Uterus (tissue), 4 donors: ENCODE results near the gene TRAF2. TPM values are rescaled to one million over a fixed set of nuclear protein-coding genes. Genes with fewer than 3 reads are reported as not detected.
"Not testable (repeated sequence)": the region's sequence is repeated elsewhere in the genome, so short reads cannot be mapped to it uniquely, and the experiment has no call there.

Experiments
- DNase-seq, 2 donors: peaks; one replicate each; pipeline ENCODE4 v3.0.0-alpha.2; 2019 to 2020
- H3K27ac ChIP-seq, 2 donors: fragments of 200-600 bp; sonication (generic); 1 replicate in 1 of 2; 2 replicates in 1 of 2; pipeline ENCODE4 v1.5.1; 2016 to 2018
- H3K27me3 ChIP-seq, 2 donors: fragments of 200-600 bp; sonication (generic); one replicate each; pipeline ENCODE4 v1.5.1; 2018 to 2019; ENCODE audit warnings: control low read depth in 1 of 2
- H3K36me3 ChIP-seq, 2 donors: fragments of 200-600 bp; sonication (generic); one replicate each; pipeline ENCODE4 v1.5.1; 2019; ENCODE audit warnings: control low read depth in 1 of 2
- H3K4me1 ChIP-seq, 2 donors: fragments of 200-600 bp; sonication (generic); one replicate each; pipeline ENCODE4 v1.5.1; 2018 to 2019; ENCODE audit warnings: control low read depth in 1 of 2
- H3K4me3 ChIP-seq, 2 donors: fragments of 200-600 bp; sonication (generic); 1 replicate in 1 of 2; 2 replicates in 1 of 2; pipeline ENCODE4 v1.5.1; 2018 to 2019; ENCODE audit warnings: mild to moderate bottlenecking in 1 of 2
- H3K9me3 ChIP-seq, 2 donors: fragments of 200-600 bp; sonication (generic); one replicate each; pipeline ENCODE4 v1.5.1; 2019; ENCODE audit warnings: control low read depth in 1 of 2
- CTCF ChIP-seq, 4 experiments: fragments of 200-600 bp in 2 of 4; fragments of 450-650 bp in 2 of 4; sonication (generic) in 2 of 4; IDR thresholded peaks; one replicate each; pipeline ENCODE4 v1.5.1; 2016 to 2019; ENCODE audit warnings: antibody characterized with exemption in 4 of 4, mild to moderate bottlenecking in 2 of 4, moderate library complexity in 1 of 4
- POLR2A ChIP-seq, 2 donors: fragments of 450-650 bp; IDR thresholded peaks; one replicate each; pipeline ENCODE4 v1.6.1; 2016; ENCODE audit warnings: antibody characterized with exemption in 2 of 2, mild to moderate bottlenecking in 1 of 2, moderate library complexity in 1 of 2
- intact Hi-C: fragments of 100-400 bp; cut with DNase I; formaldehyde crosslinking; loops from one replicate; pipeline ENCODE4 v1.15.1; 2023; ENCODE audit warnings: low total_unique reads
- total RNA-seq, 4 donors: library from RNA; depleted of rRNA in 3 of 4; stranded (reverse); fragments of >200 nt in 3 of 4; gene quantifications; one replicate each; pipeline versions ENCODE4 v1.1.0 to v1.2.4, GENCODE V29; 2014 to 2023
- donor health status: DM: yes; HTN: yes; CAD: no.

The TRAF2 gene
- total RNA-seq, 4 donors from 2014 or later: 0.88 to 22.1 (median 11.9) TPM

- H3K27ac ChIP-seq: peak overlapping the region; percentile 83 to 91
- no peaks in the 10 kb centered on the region for H3K36me3 ChIP-seq
- H3K9me3 ChIP-seq: no peaks in the 10 kb centered on the region
- H3K4me1 ChIP-seq: peaks cover 0 to 11% of the 10 kb centered on the region in 2 donors
- intact Hi-C loops: no loop called here
- no peak for TF ChIP-seq CTCF (IDR thresholded peaks at IDR 0.05)
- no peak for TF ChIP-seq POLR2A (IDR thresholded peaks at IDR 0.05)
- peak overlapping the region; percentile 97 to 99 for H3K4me3 ChIP-seq
- no peak for DNase-seq
- H3K27me3 ChIP-seq: no peaks in the 10 kb centered on the region
These were observed 21.1 kb upstream of the TRAF2 start for GRCh38 chr9:136865041-136865767.

GRCh38 chr9:136865768-136866103 is 20.6 kb upstream of the TRAF2 start:
- no peak for TF ChIP-seq POLR2A (IDR thresholded peaks at IDR 0.05)
- TF ChIP-seq CTCF (IDR thresholded peaks at IDR 0.05): no peak
- peak overlapping the region; percentile 83 to 91 for H3K27ac ChIP-seq
- H3K4me1 ChIP-seq: peaks cover 0 to 11% of the 10 kb centered on the region in 2 donors
- peak overlapping the region; percentile 97 to 99 for H3K4me3 ChIP-seq
- peak in 1 of 2 donors; percentile 41 for DNase-seq
- H3K36me3 ChIP-seq: no peaks in the 10 kb centered on the region
- intact Hi-C loops: no loop called here
- no peaks in the 10 kb centered on the region for H3K27me3 ChIP-seq
- no peaks in the 10 kb centered on the region for H3K9me3 ChIP-seq

- H3K36me3 ChIP-seq, H3K9me3 ChIP-seq, H3K27me3 ChIP-seq, DNase-seq, intact Hi-C loops: not testable (repeated sequence)
- Histone ChIP-seq H3K4me1 (peaks cover 0 to 11% of the 10 kb centered on the region in 2 donors), H3K4me3 (peak overlapping the region; percentile 97 to 99), H3K27ac (peak overlapping the region; percentile 76 to 83)
These were observed 19.4 kb upstream of the TRAF2 start for GRCh38 chr9:136866898-136867421.

- Histone ChIP-seq H3K4me3 (no peak overlapping the region), H3K4me1 (peaks cover 0 to 11% of the 10 kb centered on the region in 2 donors), H3K36me3 (no peaks in the 10 kb centered on the region), H3K27me3 (no peaks in the 10 kb centered on the region), H3K27ac (no peak overlapping the region), H3K9me3 (no peaks in the 10 kb centered on the region)
- no peak for DNase-seq
- intact Hi-C loops: no loop called here
- no peak for TF ChIP-seq CTCF (IDR thresholded peaks at IDR 0.05)
- no peak for TF ChIP-seq POLR2A (IDR thresholded peaks at IDR 0.05)
These were observed 18.8 kb upstream of the TRAF2 start for GRCh38 chr9:136867480-136867879.

GRCh38 chr9:136867917-136868316 is 18.4 kb upstream of the TRAF2 start:
- DNase-seq: no peak
- no peaks in the 10 kb centered on the region for H3K36me3 ChIP-seq
- H3K9me3 ChIP-seq: no peaks in the 10 kb centered on the region
- peaks cover 0 to 11% of the 10 kb centered on the region in 2 donors for H3K4me1 ChIP-seq
- intact Hi-C loops: no loop called here
- TF ChIP-seq POLR2A (IDR thresholded peaks at IDR 0.05) (no peak), CTCF (IDR thresholded peaks at IDR 0.05) (no peak)
- no peak overlapping the region for H3K27ac ChIP-seq
- no peak overlapping the region for H3K4me3 ChIP-seq
- H3K27me3 ChIP-seq: no peaks in the 10 kb centered on the region
